ENCODE measurements around the gene KCNN3. TPM values are rescaled to one million over a fixed set of nuclear protein-coding genes. Genes with fewer than 3 reads are reported as not detected.
A peak's percentile ranks its signal among the peaks of the same experiment; 100 is the strongest.

The KCNN3 gene
- total RNA-seq, 1 donor from 2014 or later, result 0.20 TPM

DNA sequence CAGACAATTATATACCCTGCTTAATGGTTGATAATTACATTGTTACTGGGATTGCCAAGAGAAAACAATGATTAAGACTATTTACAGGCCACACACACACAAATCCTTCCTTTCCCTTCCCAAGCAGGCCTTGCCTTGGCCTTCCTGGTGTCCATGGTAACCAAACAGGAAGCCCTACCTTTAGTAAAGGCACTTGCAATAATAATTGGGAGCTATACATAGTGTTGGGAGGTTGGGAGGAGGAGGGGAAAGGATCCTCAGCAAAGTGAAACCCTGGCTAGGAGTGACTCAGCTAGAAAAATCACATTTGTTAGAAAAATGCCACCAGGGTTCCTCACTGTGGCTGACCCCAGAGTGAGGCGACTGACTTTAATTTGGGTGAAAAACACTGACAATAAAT is 139.8 kb downstream of the KCNN3 start:
- DNase-seq (ENCODE audit: low read depth, low spot score), result peak; percentile 82

DNA sequence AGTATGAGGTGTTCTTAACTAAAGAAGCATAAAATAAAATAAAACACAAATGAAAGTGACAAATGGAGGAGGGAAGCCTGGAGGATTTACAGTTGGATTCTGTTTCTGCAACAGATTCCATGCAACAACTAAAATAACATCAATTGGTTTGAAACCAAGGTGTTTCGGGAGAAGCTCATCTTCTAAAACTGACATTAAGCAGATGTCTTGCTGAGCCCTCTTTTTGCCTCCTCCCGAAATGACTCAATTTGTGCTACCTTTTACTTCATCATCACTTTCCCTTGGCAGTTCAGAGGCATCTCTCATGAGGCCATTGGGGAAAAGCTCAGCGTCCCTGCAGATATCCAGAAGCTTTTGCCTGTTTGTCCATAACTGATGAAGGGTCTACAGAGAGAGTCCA is 140.5 kb downstream of the KCNN3 start:
- DNase-seq (ENCODE audit: low read depth, low spot score), result no peak

DNA sequence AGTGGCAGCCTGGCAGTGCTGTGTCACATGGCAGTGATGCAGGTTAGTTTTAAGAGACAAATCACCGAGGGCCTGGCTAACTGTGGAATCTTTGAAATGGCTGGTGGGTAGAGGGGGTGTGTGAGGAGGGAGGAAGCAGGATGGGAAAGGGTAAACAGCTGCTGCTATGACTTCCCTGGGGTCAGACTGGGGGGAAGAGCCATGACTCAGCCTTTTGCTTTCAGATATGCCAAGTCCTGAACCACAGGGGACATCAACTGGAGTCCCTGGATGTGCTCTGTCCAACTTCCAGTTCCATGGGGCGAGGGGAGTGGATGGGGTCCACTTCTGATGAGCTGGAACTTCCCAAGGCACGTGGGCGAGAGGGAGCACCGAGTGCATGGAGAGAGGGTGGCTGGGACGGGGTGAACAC is 141.0 kb downstream of the KCNN3 start:
- DNase-seq (ENCODE audit: low read depth, low spot score), result peak; percentile 43

DNA sequence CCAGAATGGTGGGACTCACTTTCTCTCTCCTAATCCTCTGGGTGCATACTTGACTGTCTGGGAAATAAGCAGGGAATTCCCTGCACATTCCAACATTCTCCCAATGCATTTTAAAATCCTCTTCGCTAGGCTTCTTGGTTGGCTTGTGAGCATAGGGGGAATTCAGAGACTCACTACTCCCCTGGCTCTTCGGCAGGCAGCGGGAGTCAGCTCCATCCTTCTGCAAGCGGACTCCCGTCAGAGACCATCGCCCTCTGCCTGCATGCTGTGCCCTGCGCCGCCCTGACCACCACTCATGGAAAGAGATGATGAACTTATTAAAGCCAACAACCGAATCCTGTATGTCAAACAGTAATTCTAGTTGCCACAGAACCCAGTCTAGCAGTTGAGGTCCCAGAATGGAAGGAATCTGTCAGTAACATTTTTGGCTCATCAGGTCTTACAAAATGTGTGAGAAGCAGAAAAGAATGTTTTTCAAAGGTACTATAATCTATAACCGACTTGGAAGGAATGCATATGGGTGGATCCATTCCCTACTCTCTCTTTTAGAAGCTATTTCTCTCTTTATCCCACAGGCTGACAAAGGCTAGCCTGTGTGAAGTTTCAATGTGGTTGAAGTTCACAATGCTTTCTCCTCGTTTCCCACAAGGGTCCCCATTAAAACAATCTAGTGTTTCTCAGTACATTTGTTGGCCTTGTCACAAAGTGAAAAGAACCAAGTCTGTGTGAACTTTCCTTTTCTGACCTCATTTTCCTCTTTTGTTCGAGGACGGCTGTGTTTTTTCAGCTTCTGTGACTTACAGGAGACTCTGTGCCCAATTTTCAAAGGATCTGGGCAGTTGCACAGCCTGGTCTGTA is 143.0 kb downstream of the KCNN3 start:
- DNase-seq (ENCODE audit: low read depth, low spot score), result no peak

DNA sequence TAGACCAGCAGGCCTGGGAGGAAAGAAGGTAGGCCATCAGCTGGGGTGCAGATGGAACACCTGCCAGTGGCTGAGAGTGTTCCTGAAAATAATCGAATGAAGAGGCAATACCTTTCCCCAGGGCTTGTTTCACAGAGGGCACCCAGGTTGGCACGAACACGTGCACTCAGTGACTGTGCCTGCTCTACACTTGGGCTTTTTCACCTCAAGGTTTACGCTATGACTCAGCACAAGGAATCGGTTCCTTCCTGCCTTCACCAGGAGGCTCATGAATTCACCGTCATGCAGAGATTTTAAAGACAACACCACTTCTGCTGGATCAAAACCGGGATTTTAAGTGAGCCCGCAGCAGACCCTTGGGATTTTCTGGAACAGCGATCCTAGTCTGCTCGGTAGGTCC is 143.6 kb downstream of the KCNN3 start:
- DNase-seq (ENCODE audit: low read depth, low spot score), result no peak

DNA sequence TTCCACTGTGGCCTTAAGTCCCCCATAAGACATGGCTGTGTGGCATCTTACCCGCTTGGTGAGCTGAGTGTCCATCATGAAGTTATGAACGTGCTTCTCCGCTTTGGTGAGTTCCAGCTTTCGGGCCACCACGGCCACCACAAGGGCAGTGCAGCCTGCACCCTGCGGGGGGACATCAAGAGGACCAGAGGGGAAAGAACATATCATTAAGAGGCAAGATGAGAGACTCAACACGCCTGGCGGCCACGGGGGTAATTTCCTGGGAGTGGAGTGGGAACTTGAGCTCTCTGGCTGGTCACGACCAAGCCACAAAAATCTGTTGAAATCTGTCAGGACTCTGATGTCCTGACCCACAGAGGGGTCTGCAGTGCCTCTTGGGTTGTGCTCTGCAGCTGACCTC is 144.2 kb downstream of the KCNN3 start:
- DNase-seq (ENCODE audit: low read depth, low spot score), result no peak

DNA sequence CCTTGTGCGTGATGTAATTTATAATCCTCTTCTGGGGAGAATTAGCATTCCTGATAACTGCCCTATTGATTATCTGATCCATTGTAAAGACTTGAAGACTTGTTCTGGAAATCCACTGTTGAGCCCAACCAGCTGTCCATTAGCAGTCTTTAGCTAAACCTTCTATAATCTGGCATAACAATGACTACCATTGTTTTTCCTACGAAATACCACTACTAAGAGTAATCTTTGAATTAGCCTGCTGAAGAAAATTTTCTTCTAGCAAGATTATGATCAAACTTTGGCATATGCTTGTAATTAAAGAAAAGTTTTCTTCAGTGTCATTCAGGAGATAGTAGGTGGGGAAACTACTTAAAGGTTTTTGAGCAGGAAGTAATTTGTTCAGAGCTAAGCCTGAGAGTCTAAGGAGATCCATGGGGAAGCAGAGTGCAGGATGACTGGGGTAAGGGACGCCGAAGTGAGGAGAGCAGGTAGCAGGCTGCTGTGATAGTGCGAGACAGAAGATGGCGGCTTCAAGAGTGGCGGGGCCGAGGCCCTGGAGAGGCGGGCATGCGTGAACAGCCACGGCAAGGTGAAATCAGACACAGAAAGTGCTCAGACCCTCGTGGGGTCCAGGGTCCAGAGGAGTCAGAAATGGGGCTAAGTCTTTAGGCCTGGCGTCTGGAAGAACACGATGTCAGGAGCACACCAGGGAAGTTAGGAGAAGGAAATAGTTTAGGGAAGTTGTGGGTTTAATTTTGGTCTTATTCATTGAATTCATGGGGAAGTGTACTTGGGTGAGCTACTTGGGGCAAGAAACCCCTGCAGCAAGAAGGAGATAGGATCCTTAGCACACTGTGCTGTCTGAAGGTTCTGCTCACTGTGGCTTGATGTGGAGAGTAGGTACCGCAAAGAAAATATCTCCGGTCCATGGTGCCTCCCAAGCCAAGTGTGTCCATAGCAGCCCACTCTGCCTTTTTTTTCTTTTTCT is 149.5 kb downstream of the KCNN3 start:
- no peak for DNase-seq (ENCODE audit: low read depth, low spot score)

DNA sequence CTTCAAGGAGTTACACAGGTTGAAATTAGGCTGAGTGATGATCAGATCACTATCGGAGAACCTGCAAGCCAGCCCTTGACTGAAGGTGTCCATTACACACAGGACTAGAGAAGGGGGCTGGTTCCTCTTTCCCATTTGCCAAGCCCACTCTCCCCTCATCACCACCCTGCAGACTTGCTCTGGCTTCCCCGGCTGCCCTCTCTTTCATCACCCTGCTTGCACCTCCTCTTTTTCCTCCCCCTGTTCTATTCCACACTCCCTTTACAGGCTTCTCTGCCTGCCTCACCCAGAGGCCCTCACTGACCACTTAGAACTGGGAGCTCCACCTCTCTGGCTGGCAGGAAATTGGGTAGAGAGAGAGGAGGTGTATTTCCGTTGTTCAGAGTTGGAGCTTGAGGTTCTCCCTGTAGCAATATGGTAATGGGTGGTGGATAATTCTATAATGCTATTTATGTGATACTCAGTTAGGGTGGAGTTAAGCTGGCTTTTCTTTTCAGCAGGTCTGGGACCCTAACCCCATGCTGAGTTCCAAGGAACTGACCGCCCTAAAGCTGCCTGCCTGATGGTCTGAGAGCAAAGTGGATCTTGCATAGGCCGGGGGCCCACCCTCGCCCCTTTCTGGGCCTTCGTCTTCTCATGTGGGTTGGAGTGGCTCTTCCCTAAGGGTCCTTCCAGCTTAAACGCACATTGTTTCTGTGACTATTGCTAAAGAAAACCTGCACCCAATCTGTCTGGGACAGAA is 150.3 kb downstream of the KCNN3 start:
- DNase-seq (ENCODE audit: low read depth, low spot score), result no peak

DNA sequence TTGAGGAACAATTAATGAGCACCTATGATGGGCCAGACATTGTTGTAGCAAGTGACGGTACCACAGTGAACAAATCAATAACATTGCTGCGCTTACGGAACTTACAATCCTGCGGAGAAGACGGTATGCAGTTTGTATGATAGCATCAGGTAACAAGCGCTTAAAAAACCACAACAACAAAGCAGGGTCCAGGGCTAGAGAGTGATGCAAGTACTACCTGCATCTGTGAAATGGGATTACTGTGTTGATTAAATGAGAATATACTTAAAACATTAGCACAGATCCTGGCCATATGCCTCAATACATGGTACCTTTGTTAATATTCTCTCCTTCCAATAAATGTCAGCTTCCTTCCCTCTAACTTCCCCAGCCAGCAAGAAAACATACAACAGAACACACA is 151.5 kb downstream of the KCNN3 start:
- no peak for DNase-seq (ENCODE audit: low read depth, low spot score)

DNA sequence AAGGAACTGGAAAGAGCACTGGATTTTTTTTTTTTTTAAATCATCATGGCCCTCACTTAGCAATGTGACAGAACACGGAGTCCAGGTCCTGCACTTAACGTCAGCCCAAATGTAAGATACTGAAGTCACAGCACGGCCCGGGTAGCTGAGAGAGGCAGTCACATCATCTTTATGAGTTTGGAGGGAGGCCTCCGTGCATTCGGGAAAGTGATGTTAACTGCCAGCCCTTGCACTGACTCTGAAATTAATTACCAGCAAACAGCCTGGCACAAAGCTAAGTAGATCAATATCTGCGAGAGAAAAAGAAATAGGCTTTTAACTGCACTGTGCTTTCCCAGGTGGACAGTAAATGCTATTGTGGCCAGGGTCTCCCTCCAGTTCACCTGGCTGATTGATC is 152.6 kb downstream of the KCNN3 start:
- no peak for DNase-seq (ENCODE audit: low read depth, low spot score)

DNA sequence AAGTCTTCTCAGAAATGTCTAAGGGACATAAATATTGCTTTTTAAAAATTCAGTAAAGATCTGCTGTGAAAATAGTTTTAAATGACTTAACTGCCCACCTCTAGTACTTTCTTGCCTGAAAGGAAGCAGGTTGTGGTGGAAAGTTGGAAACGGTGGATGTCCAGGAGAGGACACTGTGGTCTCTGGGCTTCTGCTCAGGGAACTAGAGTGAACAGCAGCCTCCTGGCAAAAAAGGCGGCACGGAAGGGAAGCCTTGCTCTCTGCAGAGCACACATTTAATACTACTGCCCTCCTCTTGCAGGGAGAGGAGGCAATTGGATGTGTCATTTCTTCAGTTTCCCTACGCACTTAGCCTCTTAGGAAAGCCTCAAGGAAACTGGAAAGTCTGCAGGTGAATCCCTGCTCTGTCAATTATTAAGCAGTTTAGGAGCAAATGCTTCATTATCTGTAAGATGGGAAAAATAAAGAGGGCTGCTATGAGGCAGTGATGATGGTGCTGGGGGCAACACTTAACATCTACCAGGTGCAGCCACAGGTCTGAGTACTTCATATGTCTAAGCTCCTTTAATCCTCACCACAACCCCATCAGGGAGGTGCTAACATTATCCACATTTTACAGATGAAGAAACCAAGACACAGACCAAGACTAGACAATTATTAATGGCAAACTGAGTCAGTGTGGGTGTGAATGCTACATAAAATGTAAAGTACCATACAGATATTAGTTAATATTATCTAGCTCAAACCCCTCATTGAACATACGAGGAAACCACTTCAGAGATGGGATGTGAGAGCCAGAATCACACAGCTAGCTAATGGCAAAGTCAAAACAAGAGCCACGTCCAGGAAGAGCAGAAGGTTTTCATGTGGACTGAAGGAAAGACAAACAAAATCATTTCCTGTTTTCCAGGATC is 153.2 kb downstream of the KCNN3 start:
- no peak for DNase-seq (ENCODE audit: low read depth, low spot score)

DNA sequence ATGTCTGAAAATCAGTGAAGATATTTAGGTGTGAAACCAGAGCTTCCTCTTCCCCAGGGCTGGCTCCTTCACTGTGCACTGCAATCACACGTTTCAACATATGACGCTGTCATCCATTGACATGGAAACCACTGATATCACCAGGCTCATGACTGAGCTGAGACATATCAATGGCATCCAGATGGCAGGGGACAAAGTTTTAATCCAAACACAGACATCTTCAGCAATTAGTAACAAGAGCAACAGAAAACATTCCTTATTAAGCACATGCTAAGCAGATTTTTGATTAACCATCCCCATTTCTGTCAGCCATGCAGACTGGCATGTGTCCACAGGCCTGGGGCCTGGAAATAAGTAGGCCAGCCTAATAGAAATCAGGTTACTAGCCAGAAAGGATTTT is 154.1 kb downstream of the KCNN3 start:
- no peak for DNase-seq (ENCODE audit: low read depth, low spot score)

DNA sequence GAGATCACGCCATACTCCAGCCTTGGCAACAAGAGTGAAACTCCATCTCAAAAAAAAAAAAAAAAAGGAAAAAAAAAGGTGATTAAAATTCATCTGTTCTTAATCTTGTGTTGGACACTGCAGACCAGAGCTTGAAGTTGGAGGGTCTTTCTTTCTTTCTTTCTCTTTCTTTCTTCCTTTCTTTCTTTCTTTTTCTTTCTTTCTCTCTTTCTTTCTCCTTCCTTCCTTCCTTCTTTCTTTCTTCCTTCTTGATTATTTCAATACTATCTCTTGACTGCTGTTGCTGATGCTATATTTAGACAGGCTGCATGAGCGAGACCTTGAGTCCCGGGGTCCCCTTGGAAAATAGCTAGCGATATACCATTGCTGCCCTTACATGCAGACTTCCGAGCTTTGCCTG is 154.7 kb downstream of the KCNN3 start:
- no peak for DNase-seq (ENCODE audit: low read depth, low spot score)

DNA sequence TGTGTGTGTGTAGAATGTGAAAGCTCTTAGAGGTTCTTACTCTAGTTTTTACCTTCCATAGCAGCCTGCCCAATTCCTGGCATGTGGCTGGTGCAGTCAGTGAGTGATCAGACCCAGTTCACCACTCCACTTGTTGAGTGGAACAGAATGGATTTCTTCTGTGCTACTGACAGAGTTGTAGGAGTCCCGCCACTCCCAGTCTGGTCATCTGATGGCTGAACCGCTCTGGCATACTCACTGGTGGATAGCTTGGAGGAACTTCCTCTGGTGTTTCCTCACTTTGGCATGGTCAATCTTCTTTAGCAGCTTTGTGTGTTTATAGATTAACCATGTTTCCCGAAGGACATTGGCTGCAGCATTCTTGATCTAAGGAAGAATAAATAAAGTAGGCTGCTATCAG is 155.4 kb downstream of the KCNN3 start:
- no peak for DNase-seq (ENCODE audit: low read depth, low spot score)

DNA sequence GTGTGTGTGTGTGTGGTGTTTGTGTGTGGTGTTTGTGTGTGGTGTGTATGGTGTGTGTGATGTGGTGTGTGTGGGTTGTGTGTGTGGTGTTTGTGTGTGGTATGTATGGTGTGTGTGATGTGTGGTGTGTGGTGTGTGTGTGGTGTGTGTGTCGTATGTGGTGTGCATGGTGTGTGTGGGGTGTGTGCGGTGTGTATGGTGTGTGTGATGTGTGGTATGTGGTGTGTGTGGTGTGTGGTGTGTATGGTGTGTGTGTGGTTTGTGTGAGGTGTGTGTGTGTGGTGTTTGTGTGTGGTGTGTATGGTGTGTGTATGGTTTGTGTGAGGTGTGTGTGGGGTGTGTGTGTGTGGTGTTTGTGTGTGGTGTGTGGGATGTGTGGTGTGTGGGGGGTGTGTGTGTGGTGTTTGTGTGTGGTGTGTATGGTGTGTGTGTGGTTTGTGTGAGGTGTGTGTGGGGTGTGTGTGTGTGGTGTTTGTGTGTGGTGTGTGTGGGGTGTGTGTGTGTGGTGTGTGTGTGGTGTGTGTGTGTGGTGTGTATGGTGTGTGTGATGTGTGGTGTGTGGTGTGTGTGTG is 155.9 kb downstream of the KCNN3 start:
- DNase-seq (ENCODE audit: low read depth, low spot score), result no peak

DNA sequence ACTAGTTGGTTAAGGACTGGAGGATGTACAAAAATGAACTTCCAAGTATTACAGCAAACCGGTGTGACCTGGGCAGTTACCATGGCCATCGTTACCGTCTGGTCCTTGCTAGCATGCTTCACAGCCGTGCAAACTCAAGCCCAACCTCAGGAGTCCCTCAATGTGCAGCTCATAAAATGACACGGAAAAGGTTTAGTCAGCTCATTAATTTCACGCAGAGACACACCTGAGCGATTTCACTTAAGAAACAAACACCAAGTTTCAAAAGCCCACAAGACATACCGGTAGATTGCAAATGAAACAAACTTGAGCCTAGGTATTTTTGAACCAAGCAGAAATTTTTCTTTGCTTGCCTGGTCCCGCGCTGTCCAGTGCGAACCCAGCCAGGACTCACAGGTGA is 157.1 kb downstream of the KCNN3 start:
- no peak for DNase-seq (ENCODE audit: low read depth, low spot score)

DNA sequence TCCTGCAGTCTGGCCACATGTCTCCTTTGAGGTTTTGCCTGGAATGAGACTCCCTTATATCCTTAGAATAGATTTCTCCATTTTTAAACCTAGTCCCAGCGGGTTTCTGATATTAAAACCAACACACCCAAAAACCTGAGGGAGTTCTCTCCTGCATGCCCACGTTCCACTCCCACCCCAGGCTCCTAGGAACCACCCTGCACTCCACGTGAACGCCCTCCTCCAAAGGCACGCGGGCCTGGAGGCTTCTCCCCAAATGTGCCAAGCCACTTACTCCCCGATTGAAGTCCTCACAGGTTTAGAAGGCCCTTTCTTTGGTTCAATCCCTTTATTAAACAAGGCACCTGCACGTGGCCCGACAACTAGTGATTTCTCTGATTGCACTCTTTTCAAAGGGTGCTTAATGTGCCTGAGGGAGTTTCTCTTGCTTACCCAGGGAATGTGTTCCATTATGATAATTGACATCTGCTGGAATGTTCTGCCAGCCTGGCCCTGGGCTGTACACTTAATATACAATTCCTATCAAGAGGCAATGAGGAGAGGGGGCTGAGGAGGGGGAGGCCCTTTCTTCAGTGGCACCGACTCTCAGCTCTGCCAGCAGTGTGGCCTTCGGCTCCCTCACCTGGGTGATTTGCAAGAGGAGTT is 157.8 kb downstream of the KCNN3 start:
- no peak for DNase-seq (ENCODE audit: low read depth, low spot score)

DNA sequence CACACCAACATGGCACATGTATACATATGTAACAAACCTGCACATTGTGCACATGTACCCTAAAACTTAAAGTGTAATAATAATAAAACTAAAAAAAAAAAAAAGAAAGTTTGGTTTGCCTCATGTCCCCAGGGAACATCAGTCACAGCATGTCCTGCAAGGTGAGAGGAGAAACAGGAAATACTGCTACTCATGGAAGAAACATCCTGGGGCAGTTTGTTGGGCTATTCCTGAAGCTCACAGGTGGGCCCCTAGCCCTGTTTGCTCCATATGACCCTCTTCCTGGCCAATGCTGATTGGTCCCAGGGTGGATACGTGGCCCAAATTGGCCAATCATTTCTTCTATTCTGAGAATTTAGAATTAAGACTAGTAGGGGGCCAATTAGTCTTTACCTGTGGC is 158.7 kb downstream of the KCNN3 start:
- no peak for DNase-seq (ENCODE audit: low read depth, low spot score)

DNA sequence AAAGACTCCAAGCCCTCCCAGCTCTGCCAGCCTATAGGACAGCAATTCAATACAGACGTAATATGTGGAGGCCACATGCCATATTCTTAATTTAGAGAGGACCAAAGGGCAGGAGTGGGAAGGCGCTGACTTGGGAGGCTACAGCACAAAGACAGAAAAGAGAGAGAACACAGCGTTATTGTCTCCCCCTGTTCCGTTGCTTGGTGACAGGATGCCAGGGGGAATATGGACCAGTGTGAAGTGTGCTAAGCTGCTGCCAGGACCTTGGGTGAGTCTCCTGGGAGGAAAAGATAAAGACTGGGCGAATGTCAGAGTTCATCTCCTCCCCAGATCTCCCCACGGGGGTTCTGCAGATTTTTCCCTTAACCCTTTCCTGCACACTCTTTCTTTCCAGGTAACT is 160.0 kb downstream of the KCNN3 start:
- DNase-seq (ENCODE audit: low read depth, low spot score), result no peak

Data from pulmonary artery endothelial cell (primary cell).